Measurements from ENCODE around the gene REPS1.

REPS1 gene

GRCh38 chr6:138920906-138921305 lies 67.1 kb downstream of the REPS1 start:
- DNase-seq, result no peak

GRCh38 chr6:138914701-138915100 lies 73.4 kb downstream of the REPS1 start:
- no peak for DNase-seq

GRCh38 chr6:138912308-138912707 lies 75.7 kb downstream of the REPS1 start:
- DNase-seq, result no peak

- no peak for DNase-seq
Measured at GRCh38 chr6:138909975-138910374, 78.1 kb downstream of the REPS1 start.

DNA sequence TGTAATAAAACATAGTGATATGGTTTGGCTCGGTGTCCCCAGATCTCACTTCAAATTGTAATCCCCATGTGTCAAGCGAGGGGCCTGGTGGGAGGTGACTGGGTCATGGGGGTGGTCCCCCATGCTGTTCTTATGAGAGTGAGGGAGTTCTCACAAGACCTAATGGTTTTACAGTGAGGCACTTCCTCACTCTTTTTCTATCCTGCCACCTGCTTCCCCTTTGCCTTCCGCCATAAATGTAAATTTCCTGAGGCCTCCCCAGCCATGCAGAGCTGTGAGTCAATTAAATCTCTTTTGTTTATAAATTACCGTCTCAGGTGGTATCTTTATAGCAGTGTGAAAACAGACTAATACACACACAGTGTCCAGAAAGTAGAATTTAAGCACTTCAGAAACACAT lies 78.5 kb downstream of the REPS1 start:
- no peak for DNase-seq

DNA sequence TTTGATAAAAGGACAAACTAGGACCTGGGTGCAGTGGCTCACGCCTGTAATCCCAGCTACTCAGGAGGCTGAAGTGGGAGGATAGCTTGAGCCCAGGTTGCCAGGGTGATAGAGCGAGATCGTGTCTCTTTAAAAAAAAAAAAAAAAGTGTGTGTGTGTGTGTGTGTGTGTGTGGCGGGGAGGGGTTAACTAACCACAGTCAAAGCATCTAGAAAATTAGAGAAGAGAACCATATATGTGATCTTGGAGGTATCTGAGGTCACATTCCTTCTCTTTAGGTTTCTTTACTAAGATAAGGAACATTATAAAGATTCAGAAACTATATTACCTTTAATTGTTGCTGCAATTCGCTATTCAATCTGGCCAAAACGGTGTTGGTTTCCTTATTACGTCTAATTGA lies 80.9 kb downstream of the REPS1 start:
- no peak for DNase-seq

- DNase-seq, result no peak
Measured at GRCh38 chr6:138897031-138897430, 91.0 kb downstream of the REPS1 start.

- no peak for DNase-seq
Measured at GRCh38 chr6:138896104-138896756, 91.8 kb downstream of the REPS1 start.

GRCh38 chr6:138891255-138891986 lies 96.6 kb downstream of the REPS1 start:
- DNase-seq, result no peak

DNA sequence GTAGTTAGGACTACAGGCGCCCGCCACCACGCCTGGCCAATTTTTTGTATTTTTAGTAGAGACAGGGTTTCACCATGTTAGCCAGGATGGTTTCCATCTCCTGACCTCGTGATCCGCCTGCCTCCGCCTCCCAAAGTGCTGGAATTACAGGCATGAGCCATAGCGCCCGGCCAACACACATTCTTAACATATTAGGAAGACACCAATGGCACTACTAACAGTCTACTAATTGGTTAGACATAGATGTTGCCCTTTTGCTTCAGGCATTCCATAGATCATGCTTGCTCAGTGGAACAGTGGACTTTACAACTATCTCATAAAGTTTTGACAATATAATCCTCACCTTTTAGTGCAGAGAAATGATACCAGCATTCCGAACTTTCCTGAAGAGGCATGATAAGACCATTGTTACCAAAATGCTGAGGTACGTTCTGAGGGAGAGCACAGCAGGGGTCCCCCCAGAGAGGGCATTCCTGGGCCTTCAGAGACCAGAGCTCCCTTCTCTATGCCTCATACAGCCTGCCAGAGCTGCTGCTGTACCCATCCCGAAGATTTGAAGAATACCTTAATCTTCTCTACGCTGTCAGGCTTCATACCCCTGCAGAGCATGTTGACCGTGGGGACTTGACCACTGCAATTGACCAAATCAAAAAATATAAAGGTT lies 102.8 kb downstream of the REPS1 start:
- no peak for DNase-seq

GRCh38 chr6:138882369-138883017 lies 105.6 kb downstream of the REPS1 start:
- no peak for DNase-seq

- no peak for DNase-seq
Measured at GRCh38 chr6:138873191-138873590, 114.9 kb downstream of the REPS1 start.

DNA sequence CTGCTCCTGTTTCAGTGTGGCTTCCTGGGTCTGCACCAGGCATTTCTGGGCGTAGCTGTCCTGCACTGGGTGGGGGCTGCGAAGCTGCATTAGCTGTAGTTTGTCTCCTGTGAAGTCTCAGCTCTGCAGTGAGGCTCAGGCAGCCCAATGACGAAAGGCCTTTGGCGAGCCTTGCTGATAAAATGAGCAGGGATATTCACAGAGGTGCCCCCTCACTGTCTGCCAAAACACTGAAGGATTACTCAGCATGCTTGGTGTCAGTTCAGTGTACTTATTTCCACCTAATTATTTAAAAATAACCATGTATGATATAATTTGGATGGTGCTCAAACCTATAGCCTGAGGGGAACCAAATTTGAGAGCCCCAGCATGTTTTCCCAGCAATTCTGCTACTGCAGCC lies 118.7 kb downstream of the REPS1 start:
- no peak for DNase-seq

DNA sequence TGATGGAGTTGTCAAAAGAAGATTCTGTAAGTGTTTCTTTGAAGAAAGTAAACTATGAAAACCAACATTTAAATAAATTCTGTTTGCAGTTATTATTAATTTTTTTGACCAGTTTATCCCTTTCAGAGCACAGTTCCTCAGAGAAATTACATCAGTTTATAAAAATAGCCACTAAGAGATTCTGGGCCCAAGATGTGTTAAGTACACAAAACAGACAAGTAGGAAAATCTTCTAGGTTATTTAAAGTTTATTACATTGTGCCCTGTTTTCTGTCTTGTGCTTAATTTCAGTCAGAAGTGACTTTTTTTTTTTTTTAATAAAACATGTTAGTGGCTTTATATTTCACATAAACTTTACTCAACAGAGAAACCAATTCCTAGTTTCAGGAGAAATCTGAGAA lies 119.9 kb downstream of the REPS1 start:
- DNase-seq, result no peak

DNA sequence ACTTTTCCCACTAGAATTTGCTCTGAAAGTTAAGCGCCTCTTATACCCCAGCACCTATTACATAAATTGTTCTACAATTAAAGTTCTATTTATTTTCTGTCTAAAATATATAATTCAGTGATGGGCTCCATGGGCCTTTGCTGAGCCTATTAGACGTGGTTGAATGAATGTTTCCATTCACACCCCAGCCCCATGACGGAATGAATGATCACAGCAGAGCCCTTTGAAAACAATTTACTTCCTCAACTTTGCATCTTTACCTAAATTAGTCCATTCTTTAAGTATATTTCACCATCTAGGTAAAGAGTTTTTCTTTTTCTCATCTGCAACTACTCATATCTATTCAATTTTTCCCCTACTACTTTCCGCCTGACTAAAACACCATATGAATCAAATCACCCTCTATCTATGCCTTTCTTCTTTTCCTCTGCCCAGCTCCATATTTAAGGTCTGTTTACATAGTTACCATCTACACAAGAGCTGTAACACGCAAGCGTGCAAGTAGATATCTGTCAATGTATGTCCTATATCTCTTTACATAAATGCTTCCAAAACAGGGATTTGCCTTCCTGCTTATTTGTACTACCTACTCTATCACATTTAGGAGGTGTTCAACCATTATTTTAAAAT lies 122.5 kb downstream of the REPS1 start:
- DNase-seq, result no peak

DNA sequence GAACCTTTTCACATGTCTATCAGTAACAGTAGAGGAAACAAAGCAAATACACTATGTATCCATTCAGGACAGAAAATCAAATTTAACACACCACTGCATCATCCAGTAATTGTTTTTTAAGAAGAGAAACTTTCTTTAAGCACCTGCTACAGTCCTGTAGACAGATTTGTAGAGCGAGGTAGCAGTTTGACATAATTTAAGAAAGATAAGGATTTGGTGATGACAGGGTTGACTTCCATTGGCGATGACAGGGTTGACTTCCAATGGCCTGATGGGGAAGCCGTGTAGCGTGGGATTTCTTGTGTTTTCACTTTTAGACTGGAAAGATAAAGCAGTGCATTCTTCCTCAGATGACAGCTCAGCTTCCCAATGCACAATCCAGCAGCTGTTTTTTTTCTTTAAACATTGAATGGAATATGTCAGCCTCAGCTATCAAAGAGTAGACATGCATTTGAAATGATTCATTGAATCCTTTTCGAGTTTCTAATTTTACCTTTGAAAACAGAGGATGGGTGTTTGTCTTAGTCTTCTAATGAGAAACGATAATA lies 123.6 kb downstream of the REPS1 start:
- no peak for DNase-seq

DNA sequence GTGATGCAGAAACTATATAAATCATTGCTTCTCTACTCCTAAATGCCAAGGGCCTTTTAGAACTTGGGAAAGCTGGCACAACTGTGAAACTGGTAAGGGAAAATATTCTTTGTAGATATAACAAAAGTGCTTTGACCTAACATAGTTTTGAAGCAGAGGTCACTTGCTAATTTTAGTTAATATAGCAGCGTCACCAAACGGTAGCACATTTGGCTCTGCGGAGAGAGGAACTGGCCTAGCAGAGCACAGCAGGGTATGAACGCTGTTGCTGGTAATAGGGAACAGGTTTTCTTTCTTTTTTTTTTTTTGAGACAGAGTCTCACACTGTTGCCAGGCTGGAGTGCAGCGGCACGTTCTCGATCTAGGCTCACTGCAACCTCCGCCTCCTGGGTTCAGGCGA lies 124.7 kb downstream of the REPS1 start:
- no peak for DNase-seq

DNA sequence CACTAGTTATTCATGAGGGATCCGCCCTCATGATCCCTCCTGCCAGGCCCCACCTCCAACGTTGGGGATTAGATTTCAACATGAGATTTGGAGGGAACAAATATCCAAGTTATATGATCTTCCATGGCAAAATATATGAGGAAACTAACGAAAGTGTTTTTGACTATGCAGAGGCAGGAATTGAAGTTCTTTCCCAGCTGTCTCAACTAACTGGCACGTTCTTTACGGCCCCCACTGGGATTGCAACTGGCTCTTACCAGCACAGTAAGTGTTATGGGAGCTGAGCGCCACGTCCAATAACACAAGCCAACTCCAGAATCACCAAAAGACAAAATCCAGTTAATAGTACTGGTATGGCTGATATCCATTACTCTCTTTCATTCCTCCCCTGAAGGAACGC lies 125.6 kb downstream of the REPS1 start:
- DNase-seq, result no peak

- DNase-seq, result no peak
Measured at GRCh38 chr6:138857775-138858174, 130.3 kb downstream of the REPS1 start.

- DNase-seq, result no peak
Measured at GRCh38 chr6:138856654-138857053, 131.4 kb downstream of the REPS1 start.
